GM12872 (cell line): ENCODE measurements around the gene HTR1B.

Source experiments
- TF ChIP-seq, protein P1 (sequence below): IDR thresholded peaks from 3 replicates; pipeline ENCODE4 v1.5.1; 2011; ENCODE audit warnings: low read depth, mild to moderate bottlenecking, low read length, moderate library complexity; ENCODE audit not compliant: insufficient read depth

Gene HTR1B, protein sequence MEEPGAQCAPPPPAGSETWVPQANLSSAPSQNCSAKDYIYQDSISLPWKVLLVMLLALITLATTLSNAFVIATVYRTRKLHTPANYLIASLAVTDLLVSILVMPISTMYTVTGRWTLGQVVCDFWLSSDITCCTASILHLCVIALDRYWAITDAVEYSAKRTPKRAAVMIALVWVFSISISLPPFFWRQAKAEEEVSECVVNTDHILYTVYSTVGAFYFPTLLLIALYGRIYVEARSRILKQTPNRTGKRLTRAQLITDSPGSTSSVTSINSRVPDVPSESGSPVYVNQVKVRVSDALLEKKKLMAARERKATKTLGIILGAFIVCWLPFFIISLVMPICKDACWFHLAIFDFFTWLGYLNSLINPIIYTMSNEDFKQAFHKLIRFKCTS

DNA sequence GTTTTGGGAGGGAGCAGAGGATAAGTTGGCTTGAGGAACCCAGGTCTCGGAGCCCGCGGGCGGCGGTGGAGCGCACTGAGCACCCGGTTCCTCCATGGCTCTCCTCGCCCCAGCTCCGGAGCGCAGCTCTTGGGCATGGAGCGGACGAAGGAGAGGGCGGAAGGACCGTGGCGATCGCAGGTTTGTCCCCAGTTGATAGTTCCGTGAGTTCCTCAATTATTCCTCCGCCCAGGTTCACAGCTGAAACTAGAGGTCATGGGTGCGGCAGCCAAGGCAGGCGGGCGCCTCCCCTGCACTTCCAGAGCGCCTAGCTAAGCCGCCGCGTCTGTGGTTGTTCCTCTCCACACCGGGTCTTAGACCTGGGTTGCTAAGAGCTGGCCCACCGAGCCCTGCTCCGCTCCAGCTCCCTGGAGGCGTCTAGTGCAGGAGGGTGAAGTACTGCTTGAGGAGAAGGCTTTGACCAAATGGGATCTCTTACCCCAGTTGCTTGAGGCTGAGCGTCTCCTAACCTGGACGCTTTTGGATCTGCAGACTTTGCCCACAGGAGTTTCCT is at the start of gene HTR1B:
Gene HTR1B, minus strand, starts transcription at position 184 of the 553 bp plus-strand sequence. Its CDS starts 88 bp downstream, at position 96.
- TF ChIP-seq, protein P1, sequence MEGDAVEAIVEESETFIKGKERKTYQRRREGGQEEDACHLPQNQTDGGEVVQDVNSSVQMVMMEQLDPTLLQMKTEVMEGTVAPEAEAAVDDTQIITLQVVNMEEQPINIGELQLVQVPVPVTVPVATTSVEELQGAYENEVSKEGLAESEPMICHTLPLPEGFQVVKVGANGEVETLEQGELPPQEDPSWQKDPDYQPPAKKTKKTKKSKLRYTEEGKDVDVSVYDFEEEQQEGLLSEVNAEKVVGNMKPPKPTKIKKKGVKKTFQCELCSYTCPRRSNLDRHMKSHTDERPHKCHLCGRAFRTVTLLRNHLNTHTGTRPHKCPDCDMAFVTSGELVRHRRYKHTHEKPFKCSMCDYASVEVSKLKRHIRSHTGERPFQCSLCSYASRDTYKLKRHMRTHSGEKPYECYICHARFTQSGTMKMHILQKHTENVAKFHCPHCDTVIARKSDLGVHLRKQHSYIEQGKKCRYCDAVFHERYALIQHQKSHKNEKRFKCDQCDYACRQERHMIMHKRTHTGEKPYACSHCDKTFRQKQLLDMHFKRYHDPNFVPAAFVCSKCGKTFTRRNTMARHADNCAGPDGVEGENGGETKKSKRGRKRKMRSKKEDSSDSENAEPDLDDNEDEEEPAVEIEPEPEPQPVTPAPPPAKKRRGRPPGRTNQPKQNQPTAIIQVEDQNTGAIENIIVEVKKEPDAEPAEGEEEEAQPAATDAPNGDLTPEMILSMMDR = no peak

DNA sequence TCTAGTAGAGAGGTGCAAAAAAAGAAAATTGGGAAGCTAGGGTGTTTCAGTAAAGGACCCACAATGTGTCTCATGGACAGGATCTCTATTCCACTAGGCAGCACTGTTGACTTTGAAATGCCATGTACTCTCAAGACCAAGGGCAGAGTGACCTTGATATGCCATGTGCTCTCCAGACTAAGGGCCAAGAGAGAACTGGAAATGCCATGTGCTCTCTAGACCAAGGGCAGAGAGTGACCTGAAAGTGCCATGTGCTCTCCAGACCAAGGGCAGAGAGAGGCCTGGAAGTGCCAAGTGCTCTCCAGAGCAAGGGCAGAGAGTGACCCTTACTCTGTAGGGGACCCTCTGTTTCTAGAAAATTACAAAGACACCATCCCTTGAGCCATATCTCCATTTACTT is 49.3 kb upstream of the HTR1B start:
- TF ChIP-seq, protein P1 = no peak

DNA sequence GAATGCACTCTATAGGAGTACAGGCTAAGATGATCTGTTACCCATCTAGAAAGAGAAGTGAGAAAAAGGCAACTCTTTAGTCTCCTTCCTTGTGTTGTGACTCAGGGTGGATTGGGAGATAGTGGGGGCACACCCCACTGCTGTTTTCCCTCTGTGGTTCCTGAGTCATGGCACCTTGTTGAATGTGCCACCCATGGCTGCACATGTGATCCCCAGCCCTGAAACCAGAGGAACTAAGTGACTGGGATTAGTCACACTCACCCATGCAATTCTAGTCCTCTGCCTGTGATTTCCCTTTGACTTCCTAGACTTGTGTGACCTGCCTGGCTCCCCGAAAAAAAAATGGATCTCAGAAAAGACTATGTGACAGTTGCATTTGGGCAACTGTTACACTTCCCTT is 48.6 kb upstream of the HTR1B start:
- TF ChIP-seq, protein P1 = no peak

DNA sequence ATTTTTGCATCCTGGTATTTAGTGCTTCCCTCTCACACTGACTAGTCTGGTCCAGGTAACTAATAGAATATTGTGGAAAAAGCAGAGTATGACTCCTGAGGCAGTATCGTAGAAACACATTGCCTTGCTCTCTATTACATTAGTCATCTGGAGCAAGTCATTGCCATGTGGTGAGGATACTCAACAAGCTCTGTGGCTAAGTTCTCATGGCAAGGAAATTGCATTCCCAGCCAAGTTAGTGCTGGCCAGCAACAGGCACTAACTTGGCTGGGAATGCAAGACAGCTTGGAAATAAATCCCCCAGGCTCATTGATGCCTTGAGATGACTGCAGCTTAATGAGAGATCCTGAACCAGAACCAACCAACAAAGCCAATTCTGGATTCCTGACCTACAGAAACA is 39.7 kb upstream of the HTR1B start:
- TF ChIP-seq, protein P1 = no peak

DNA sequence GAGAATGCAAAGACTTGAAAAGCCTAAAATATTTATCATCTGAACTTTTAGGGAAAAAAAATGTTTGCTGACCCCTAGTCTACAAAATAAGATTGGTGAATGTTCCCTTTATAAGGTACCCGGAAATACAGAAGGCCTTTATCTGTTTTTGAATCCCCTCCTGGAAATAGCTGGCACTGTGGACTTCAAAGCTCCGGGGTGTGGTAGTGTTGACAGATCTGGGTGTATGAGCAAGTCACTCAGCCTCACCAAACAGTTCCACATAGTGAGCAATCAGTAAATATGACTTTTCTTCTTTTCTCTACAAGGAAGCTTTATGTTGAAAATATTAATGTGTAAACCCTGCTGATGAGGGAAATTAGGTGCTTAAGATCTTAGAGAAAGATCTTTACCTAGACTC is 29.2 kb upstream of the HTR1B start:
- TF ChIP-seq, protein P1 = no peak

DNA sequence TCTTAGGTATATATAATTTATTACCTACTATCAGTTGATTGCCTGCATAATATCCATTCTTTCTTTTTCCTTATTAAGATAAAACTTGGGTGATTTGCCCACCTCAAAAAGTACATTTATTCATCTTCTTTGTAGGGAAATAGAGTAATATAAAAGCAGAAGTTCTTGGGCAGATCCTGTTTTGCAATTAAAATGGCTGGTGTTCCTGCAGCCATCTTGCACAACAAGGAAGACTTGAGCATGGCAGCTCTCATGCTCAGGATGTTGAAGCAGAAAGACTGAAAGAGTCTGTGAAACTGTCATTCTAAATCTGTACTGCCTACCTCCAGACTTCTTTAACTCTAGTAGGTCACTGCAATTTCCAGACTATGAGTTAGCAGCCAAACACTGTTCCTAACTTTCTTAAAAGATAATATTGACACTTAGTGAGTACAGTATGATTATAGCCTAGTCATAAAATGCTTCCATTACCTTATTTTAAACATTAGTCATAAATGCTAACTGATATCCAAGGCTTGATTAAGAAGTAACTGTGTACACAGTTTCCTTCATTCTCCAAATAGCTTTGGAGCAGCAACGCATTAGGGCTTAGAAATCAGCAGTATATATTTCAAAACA is 24.6 kb upstream of the HTR1B start:
- TF ChIP-seq, protein P1 = no peak

DNA sequence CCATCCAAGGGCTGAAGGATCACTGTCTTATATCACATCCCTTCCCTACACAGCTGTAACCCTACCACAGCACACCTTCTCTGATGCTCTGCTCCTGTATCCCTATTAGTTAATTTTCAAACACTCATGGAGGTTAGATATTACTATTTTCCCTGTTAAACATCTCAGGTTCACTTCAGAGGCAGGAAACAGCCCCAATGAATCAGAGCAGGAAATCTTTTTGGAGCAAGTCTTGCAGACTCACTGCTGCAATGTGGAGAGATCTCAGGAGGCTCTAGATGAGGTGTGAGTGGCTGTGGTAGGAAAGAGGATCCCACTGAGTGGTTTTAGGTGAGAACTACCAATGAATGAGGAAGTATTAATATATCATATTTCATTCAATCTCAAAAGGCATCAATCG is 19.7 kb upstream of the HTR1B start:
- TF ChIP-seq, protein P1 = no peak
